ENCODE measurements around the gene DUSP16.

Gene DUSP16

GRCh38 chr12:12445882-12446181 lies 116.8 kb downstream of the DUSP16 start:
- DNase-seq, result no peak
- Histone ChIP-seq H3K27me3 (no peaks in the 10 kb centered on the region), H3K4me3 (no peak overlapping the region), H3K27ac (no peak overlapping the region), H3K36me3 (no peaks in the 10 kb centered on the region), H3K9me3 (no peaks in the 10 kb centered on the region), H3K4me1 (peaks cover 0 to 41% (median 33%) of the 10 kb centered on the region in 4 donors)
- no peak for TF ChIP-seq CTCF (IDR thresholded peaks at IDR 0.05)
- intact Hi-C loops (cut with DNase I; ENCODE audit: low total_unique reads), result no loop called here

DNA sequence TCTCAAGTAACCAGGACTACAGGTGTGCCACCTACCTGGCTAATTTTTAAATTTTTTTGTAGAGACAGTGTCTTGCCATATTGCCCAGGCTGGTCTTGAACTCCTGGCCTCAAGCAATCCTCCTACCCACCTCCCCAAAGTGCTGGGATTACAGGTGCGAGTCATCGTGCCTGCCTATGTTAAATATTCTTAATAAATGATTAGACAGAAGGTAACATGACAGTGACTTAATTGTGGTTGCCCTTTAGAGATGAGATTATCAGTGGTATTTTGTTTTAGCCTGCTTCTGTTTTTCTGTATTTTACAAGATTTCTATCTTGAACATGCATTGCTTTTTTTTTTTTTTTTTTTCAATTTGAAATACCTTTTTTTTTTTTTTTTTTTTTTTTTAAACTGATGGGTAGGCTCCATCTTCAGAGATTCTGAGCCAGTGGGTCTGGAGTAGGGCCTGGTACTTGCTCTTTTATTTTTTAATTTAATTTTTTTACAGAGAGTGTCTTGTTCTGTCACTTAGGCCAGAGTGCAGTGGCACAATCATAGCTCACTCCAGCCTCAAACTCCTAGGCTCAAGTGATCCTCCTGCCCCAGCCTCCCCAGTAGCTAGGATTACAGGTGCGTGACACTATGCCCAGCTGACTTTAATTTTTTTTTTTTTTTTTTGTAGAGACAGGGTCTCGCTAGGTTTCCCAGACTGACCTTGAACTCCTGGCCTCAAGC lies 117.3 kb downstream of the DUSP16 start:
- H3K4me1 ChIP-seq, result peaks cover 0 to 41% (median 33%) of the 10 kb centered on the region in 4 donors
- no peak for TF ChIP-seq CTCF (IDR thresholded peaks at IDR 0.05)

DNA sequence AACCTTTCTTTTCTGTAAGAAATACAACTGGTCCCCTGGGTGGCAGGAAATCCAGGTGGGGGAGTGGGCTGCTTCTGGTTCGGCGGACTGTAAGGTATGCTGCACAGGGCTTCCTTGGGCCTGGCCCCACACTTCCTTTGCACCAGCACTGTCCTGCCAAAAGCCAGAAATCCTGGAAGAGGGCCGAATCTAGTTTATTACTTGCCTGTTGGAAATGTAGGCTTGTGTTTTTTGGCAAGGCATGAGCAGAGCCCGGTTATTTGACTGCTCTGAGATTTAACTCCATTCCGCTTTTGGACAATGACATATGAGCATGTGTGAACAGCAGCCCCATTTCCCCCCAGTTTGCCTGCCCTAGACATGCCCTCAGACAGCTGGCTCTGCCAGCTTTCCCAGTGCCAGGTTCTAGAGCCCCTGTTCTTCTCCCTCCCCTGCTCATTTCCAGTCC lies 119.2 kb downstream of the DUSP16 start:
- Histone ChIP-seq H3K36me3 (no peaks in the 10 kb centered on the region), H3K27ac (peak overlapping the region; percentile 51 to 70), H3K9me3 (no peaks in the 10 kb centered on the region), H3K4me3 (no peak overlapping the region), H3K4me1 (peaks cover 0 to 41% (median 32%) of the 10 kb centered on the region in 4 donors), H3K27me3 (no peaks in the 10 kb centered on the region)
- intact Hi-C loops (cut with DNase I; ENCODE audit: low total_unique reads), result no loop called here
- no peak for TF ChIP-seq CTCF (IDR thresholded peaks at IDR 0.05)
- DNase-seq, result peak; percentile 61 to 83

More for the DNA sequence above, 117.3 kb downstream of the DUSP16 start:
- intact Hi-C loops (cut with DNase I; ENCODE audit: low total_unique reads), result no loop called here
- Histone ChIP-seq H3K9me3 (no peaks in the 10 kb centered on the region), H3K27ac (peak overlapping the region in 1 of 2 donors; percentile 70), H3K36me3 (no peaks in the 10 kb centered on the region), H3K27me3 (no peaks in the 10 kb centered on the region), H3K4me3 (no peak overlapping the region)
- DNase-seq, result no peak

DNA sequence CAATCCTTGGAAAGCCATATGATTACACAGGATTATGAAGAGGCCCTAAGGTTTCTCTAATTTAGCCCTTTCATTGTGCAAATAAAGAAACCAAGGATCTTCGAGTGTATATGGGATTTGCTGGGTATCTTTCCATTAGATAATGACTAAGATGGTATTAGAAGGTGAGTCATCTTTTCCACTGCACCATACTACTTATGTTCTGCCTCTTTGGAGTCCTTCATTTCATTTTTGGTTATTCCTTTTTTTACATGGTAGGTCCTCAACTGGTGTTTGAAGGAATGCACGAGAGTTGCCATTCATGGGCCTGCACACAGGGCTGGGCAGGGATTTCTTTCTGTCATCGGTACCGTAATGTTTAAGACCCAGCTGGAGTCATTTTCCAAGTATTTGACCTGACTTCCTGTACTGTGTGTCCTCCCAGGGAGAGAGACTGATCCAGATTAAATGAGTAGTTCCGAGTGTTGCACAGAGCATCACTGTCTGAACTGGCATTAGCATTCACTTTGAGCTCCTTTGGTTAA lies 120.1 kb downstream of the DUSP16 start:
- H3K4me1 ChIP-seq, result peaks cover 0 to 41% (median 32%) of the 10 kb centered on the region in 4 donors

DNA sequence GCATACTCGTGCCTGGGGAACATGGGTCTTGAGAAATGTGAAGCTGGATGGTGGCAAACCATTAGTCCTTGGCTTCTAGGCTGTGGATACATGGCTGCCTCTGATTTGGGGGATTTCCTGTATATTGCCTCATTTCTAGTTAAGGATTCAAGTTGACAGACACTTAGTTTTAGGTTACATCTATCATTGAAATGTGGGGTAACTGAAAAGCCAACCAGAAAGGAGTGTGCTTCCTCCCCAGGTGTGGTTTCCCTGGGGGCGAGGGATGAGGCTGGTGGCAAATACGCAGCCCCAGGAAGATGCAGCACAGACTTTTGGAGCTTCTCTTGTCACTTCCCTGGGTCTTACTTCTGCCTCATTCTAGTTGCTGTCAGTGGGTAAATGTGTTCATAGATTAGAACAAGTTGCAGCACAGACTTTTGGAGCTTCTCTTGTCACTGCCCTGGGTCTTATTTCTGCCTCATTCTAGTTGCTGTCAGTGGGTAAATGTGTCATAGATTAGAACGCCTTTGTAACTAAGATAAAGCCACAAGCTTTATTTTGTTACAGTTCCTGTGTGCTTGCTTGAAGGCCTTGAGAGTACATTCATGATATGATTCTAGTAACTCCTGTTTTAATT lies 120.7 kb downstream of the DUSP16 start:
- no peak for TF ChIP-seq CTCF (IDR thresholded peaks at IDR 0.05)
- intact Hi-C loops (cut with DNase I; ENCODE audit: low total_unique reads), result no loop called here
- Histone ChIP-seq H3K4me3 (no peak overlapping the region), H3K4me1 (peaks cover 0 to 37% (median 31%) of the 10 kb centered on the region in 4 donors), H3K27me3 (no peaks in the 10 kb centered on the region), H3K9me3 (no peaks in the 10 kb centered on the region), H3K36me3 (no peaks in the 10 kb centered on the region), H3K27ac (peak overlapping the region; percentile 51 to 70)
- no peak for DNase-seq

More for the DNA sequence above, 120.1 kb downstream of the DUSP16 start:
- DNase-seq, result no peak
- H3K27ac ChIP-seq, result peak overlapping the region; percentile 51 to 70
- intact Hi-C loops (cut with DNase I; ENCODE audit: low total_unique reads), result no loop called here
- no peak overlapping the region for H3K4me3 ChIP-seq
- no peaks in the 10 kb centered on the region for H3K9me3 ChIP-seq
- no peaks in the 10 kb centered on the region for H3K27me3 ChIP-seq
- no peak for TF ChIP-seq CTCF (IDR thresholded peaks at IDR 0.05)
- no peaks in the 10 kb centered on the region for H3K36me3 ChIP-seq
